HG03097 (cell line): Measurements from ENCODE around the gene FMR1.

ENCODE experiments used
- ATAC-seq: cut with Tn5 transposase; IDR thresholded peaks from one replicate; pipeline ENCODE4 v1.9.1; 2021; ENCODE audit not compliant: unreplicated experiment, low FRiP score

The FMR1 gene

GRCh38 chrX:147914591-147914990 is 2.9 kb downstream of the FMR1 start:
- ATAC-seq, result no peak

- ATAC-seq, result no peak
Observed at GRCh38 chrX:147916375-147916968, 4.8 kb downstream of the FMR1 start.

GRCh38 chrX:147917700-147918695 is 6.3 kb downstream of the FMR1 start:
- ATAC-seq, result peak; percentile 70

GRCh38 chrX:147920161-147920666 is 8.5 kb downstream of the FMR1 start:
- ATAC-seq, result no peak

GRCh38 chrX:147923605-147924004 is 11.9 kb downstream of the FMR1 start:
- no peak for ATAC-seq

GRCh38 chrX:147927256-147927655 is 15.5 kb downstream of the FMR1 start:
- no peak for ATAC-seq

GRCh38 chrX:147933815-147934214 is 22.1 kb downstream of the FMR1 start:
- ATAC-seq, result no peak

GRCh38 chrX:147935156-147935758 is 23.5 kb downstream of the FMR1 start:
- ATAC-seq, result no peak

- no peak for ATAC-seq
Observed at GRCh38 chrX:147945286-147945685, 33.6 kb downstream of the FMR1 start.

- no peak for ATAC-seq
Observed at GRCh38 chrX:147948531-147948930, 36.8 kb downstream of the FMR1 start.

- no peak for ATAC-seq
Observed at GRCh38 chrX:147950352-147950751, 38.6 kb downstream of the FMR1 start.

GRCh38 chrX:147953976-147954375 is 42.3 kb downstream of the FMR1 start:
- no peak for ATAC-seq

- ATAC-seq, result no peak
Observed at GRCh38 chrX:147957291-147957690, 45.6 kb downstream of the FMR1 start.

GRCh38 chrX:147958291-147958690 is 46.6 kb downstream of the FMR1 start:
- ATAC-seq, result no peak

GRCh38 chrX:147960722-147961121 is 49.0 kb downstream of the FMR1 start:
- no peak for ATAC-seq

GRCh38 chrX:147962476-147962875 is 50.8 kb downstream of the FMR1 start:
- ATAC-seq, result no peak

- ATAC-seq, result no peak
Observed at GRCh38 chrX:147978931-147979330, 67.2 kb downstream of the FMR1 start.

- ATAC-seq, result no peak
Observed at GRCh38 chrX:147981038-147981752, 69.5 kb downstream of the FMR1 start, which contains the start of gene FMR1NB. Gene FMR1NB, plus strand, starts transcription at chrX:147981337. Its CDS starts 66 bp downstream, at chrX:147981403.
